ENCODE data around the gene CAMK2G.
"Not testable (repeated sequence)": the region's sequence is repeated elsewhere in the genome, so short reads cannot be mapped to it uniquely, and the experiment has no call there.

CAMK2G gene

GRCh38 chr10:73810735-73811465 lies 63.5 kb downstream of the CAMK2G start:
- DNase-seq (ENCODE audit: low spot score) = no peak

- no peak for DNase-seq (ENCODE audit: low spot score)
Measured at GRCh38 chr10:73810358-73810734, 64.0 kb downstream of the CAMK2G start.

- DNase-seq (ENCODE audit: low spot score) = no peak
Measured at GRCh38 chr10:73809061-73809818, 65.1 kb downstream of the CAMK2G start.

GRCh38 chr10:73808021-73808815 lies 66.1 kb downstream of the CAMK2G start:
- DNase-seq (ENCODE audit: low spot score) = no peak

- no peak for DNase-seq (ENCODE audit: low spot score)
Measured at GRCh38 chr10:73807471-73807870, 66.9 kb downstream of the CAMK2G start.

GRCh38 chr10:73806176-73806950 lies 68.0 kb downstream of the CAMK2G start:
- no peak for DNase-seq (ENCODE audit: low spot score)

GRCh38 chr10:73803680-73804286 lies 70.6 kb downstream of the CAMK2G start:
- DNase-seq (ENCODE audit: low spot score) = no peak

- no peak for DNase-seq (ENCODE audit: low spot score)
Measured at GRCh38 chr10:73802276-73802991, 71.9 kb downstream of the CAMK2G start.

GRCh38 chr10:73801253-73801590 lies 73.1 kb downstream of the CAMK2G start:
- DNase-seq (ENCODE audit: low spot score) = no peak

GRCh38 chr10:73800560-73801252 lies 73.6 kb downstream of the CAMK2G start:
- no peak for DNase-seq (ENCODE audit: low spot score)

GRCh38 chr10:73799899-73800559 lies 74.3 kb downstream of the CAMK2G start:
- no peak for DNase-seq (ENCODE audit: low spot score)

GRCh38 chr10:73798927-73799560 lies 75.3 kb downstream of the CAMK2G start:
- DNase-seq (ENCODE audit: low spot score) = no peak

GRCh38 chr10:73798087-73798486 lies 76.3 kb downstream of the CAMK2G start:
- DNase-seq (ENCODE audit: low spot score) = no peak

- DNase-seq (ENCODE audit: low spot score) = no peak
Measured at GRCh38 chr10:73797324-73798025, 76.9 kb downstream of the CAMK2G start.

- no peak for DNase-seq (ENCODE audit: low spot score)
Measured at GRCh38 chr10:73796766-73797165, 77.6 kb downstream of the CAMK2G start.

GRCh38 chr10:73796035-73796434 lies 78.3 kb downstream of the CAMK2G start:
- not testable (repeated sequence) for DNase-seq (ENCODE audit: low spot score)

GRCh38 chr10:73795491-73795890 lies 78.9 kb downstream of the CAMK2G start:
- not testable (repeated sequence) for DNase-seq (ENCODE audit: low spot score)

- DNase-seq (ENCODE audit: low spot score) = no peak
Measured at GRCh38 chr10:73793456-73793855, 80.9 kb downstream of the CAMK2G start.
